Hepatocyte (in vitro differentiated cells): ENCODE data around the gene NPVF.

Experiments used
- EZH2 ChIP-seq: fragments of 200-600 bp; sonication (generic); IDR thresholded peaks from 2 replicates; pipeline ENCODE4 v1.6.1; 2016; ENCODE audit warnings: antibody characterized with exemption, mild to moderate bottlenecking, borderline replicate concordance
- EZH2phosphoT487 ChIP-seq: fragments of 200-600 bp; sonication (generic); IDR thresholded peaks from one replicate; pipeline ENCODE4 v1.6.1; 2018; ENCODE audit warnings: antibody characterized with exemption, mild to moderate bottlenecking, low read depth, moderate library complexity; ENCODE audit not compliant: unreplicated experiment, severe bottlenecking
- TF ChIP-seq, protein P1 (sequence below): fragments of 200-600 bp; sonication (generic); IDR thresholded peaks from 2 replicates; pipeline ENCODE4 v1.5.1; 2016; ENCODE audit warnings: antibody characterized with exemption, mild to moderate bottlenecking; ENCODE audit not compliant: poor library complexity

DNA sequence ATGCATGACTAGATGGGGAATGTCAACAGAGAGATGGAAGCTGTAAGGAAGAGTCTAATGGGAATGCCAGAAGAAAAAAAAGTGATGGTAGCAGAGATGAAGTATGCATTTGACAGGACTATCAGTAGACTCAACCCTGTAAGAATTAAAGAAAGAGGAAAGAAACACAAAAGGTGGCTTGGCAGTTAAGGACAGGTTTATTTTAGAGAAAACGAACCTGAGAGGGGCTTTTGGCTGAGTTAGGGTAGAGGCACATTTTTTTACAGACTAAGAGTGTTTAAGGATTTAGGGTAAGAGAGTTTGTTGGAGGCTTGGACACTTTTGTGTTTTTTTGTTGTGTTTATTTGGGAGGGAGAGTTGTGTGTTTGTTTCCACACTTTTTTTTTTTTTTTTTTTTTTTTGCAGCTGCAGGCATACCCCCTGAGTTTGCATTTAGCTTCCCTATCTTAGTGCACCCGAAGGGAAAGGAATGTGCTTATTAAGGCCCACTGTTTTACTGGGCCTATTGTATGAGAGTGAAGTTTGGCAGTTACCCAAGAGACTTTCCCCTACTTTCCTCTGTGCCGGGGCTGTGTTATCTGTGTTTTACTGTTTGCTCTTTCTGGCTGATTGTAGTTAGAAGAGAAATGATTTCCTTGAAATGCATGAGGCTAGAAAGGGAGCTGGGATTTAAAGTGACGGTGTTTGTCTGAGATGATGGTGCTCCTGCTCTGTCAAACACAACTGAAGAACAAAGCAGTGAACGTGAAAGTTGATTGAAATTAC is 32.0 kb downstream of the NPVF start:
- TF ChIP-seq, protein P1, sequence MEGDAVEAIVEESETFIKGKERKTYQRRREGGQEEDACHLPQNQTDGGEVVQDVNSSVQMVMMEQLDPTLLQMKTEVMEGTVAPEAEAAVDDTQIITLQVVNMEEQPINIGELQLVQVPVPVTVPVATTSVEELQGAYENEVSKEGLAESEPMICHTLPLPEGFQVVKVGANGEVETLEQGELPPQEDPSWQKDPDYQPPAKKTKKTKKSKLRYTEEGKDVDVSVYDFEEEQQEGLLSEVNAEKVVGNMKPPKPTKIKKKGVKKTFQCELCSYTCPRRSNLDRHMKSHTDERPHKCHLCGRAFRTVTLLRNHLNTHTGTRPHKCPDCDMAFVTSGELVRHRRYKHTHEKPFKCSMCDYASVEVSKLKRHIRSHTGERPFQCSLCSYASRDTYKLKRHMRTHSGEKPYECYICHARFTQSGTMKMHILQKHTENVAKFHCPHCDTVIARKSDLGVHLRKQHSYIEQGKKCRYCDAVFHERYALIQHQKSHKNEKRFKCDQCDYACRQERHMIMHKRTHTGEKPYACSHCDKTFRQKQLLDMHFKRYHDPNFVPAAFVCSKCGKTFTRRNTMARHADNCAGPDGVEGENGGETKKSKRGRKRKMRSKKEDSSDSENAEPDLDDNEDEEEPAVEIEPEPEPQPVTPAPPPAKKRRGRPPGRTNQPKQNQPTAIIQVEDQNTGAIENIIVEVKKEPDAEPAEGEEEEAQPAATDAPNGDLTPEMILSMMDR: no peak
- TF ChIP-seq EZH2 (no peak), EZH2phosphoT487 (no peak)
